OCI-LY7 (cell line): ENCODE results near the gene BCL7B. TPM values are rescaled to one million over a fixed set of nuclear protein-coding genes. Genes with fewer than 3 reads are reported as not detected.
"Not testable (repeated sequence)": the region's sequence is repeated elsewhere in the genome, so short reads cannot be mapped to it uniquely, and the experiment has no call there.

Source experiments
- BruUV-seq: library from RNA; stranded (reverse); fragments of 400-500 nt; replicated peaks from 2 replicates; lab custom pipeline; 2021; lab: Mats Ljungman, UMichigan
- CTCF ChIA-PET: fragments of 300-600 bp; sonication (Branson Sonifier 250); formaldehyde crosslinking; loops from one replicate; lab custom pipeline; 2022; ENCODE audit warnings: antibody characterized with exemption; ENCODE audit not compliant: unreplicated experiment; lab: Charles Lee
- POLR2A ChIA-PET: fragments of 300-600 bp; sonication (Branson Sonifier 250); formaldehyde crosslinking; loops from one replicate; lab custom pipeline; 2022; ENCODE audit warnings: antibody characterized with exemption; lab: Charles Lee
- DNase-seq: peaks from one replicate; pipeline ENCODE4 v3.0.0-alpha.2; 2015; ENCODE audit warnings: low spot score
- H2AFZ ChIP-seq: fragments of 200-600 bp; sonication (generic), shearing (Covaris generic); 2 replicates; pipeline ENCODE4 v1.6.1; 2014; ENCODE audit warnings: mild to moderate bottlenecking, antibody characterized with exemption, low read length, moderate library complexity
- H3K27ac ChIP-seq: fragments of 200-600 bp; sonication (generic); 2 replicates; pipeline ENCODE4 v1.5.1; 2014; ENCODE audit warnings: mixed run types, low read depth, mild to moderate bottlenecking, moderate library complexity, low read length, inconsistent platforms; ENCODE audit not compliant: poor library complexity, severe bottlenecking
- H3K36me3 ChIP-seq: fragments of 200-600 bp; sonication (generic); 2 replicates; pipeline ENCODE4 v1.6.1; 2014; ENCODE audit warnings: mild to moderate bottlenecking, antibody characterized with exemption, low read length, moderate library complexity, mixed read lengths; ENCODE audit not compliant: insufficient read depth
- H3K4me1 ChIP-seq: fragments of 200-600 bp; sonication (generic); 2 replicates; pipeline ENCODE4 v1.5.1; 2014; ENCODE audit warnings: mild to moderate bottlenecking, low read length; ENCODE audit not compliant: insufficient read depth, poor library complexity, severe bottlenecking
- H3K4me2 ChIP-seq: fragments of 200-600 bp; sonication (generic); 2 replicates; pipeline ENCODE4 v1.6.1; 2014; ENCODE audit warnings: mild to moderate bottlenecking, low read length
- H3K4me3 ChIP-seq: fragments of 200-600 bp; sonication (generic); 2 replicates; pipeline ENCODE4 v1.5.1; 2014; ENCODE audit warnings: mild to moderate bottlenecking, low read depth, low read length; ENCODE audit not compliant: poor library complexity, severe bottlenecking
- H3K79me2 ChIP-seq: fragments of 200-600 bp; sonication (generic); 2 replicates; pipeline ENCODE4 v1.6.1; 2016; ENCODE audit warnings: low read depth, mild to moderate bottlenecking, low read length, moderate library complexity, mixed read lengths; ENCODE audit not compliant: insufficient read depth
- H3K9me2 ChIP-seq: fragments of 200-600 bp; sonication (generic); 2 replicates; pipeline ENCODE4 v1.6.1; 2016; ENCODE audit warnings: mild to moderate bottlenecking, low read length, mixed read lengths; ENCODE audit not compliant: insufficient read depth
- H3K9me3 ChIP-seq: fragments of 200-600 bp; sonication (generic); 2 replicates; pipeline ENCODE4 v1.6.1; 2014; ENCODE audit warnings: mild to moderate bottlenecking, mixed run types, low read length, mixed read lengths
- H4K20me1 ChIP-seq: fragments of 200-600 bp; sonication (generic); 2 replicates; pipeline ENCODE4 v1.6.1; 2014; ENCODE audit warnings: mild to moderate bottlenecking, antibody characterized with exemption, low read length, moderate library complexity, mixed read lengths; ENCODE audit not compliant: insufficient read depth
- CTCF ChIP-seq: fragments of 200-600 bp; sonication (generic); conservative IDR thresholded peaks from 2 replicates; pipeline ENCODE4 v1.5.1; 2014; ENCODE audit warnings: mild to moderate bottlenecking, antibody characterized with exemption, low read length, moderate library complexity, mixed read lengths
- EZH2phosphoT487 ChIP-seq: fragments of 200-600 bp; sonication (generic); IDR thresholded peaks from 2 replicates; pipeline ENCODE4 v1.6.1; 2018; ENCODE audit warnings: low read depth, borderline replicate concordance, mild to moderate bottlenecking, mixed run types, antibody characterized with exemption, low read length, moderate library complexity, mixed read lengths
- intact Hi-C: fragments of 100-400 bp; cut with micrococcal nuclease; formaldehyde crosslinking; loops from one replicate; pipeline ENCODE4 v1.10.0; 2022; ENCODE audit not compliant: unreplicated experiment
- total RNA-seq, 2 experiments: library from RNA; depleted of rRNA in 1 of 2; stranded (reverse); fragments of >200 nt in 1 of 2; shearing (Covaris generic) in 1 of 2; gene quantifications; 2 replicates each; pipeline ENCODE4 v1.2.3, GENCODE V29; 2014 to 2022

The BCL7B gene
- total RNA-seq, 2 experiments from 2014 or later = 31.7 to 51.7 TPM

GRCh38 chr7:73556208-73557107 is 1.0 kb downstream of the BCL7B start:
- peak overlapping the region; percentile 85 for H3K27ac ChIP-seq
- CTCF ChIA-PET = no interaction called here
- DNase-seq = no peak
- H3K9me3 ChIP-seq = no peaks in the 10 kb centered on the region
- peaks cover 36% of the 10 kb centered on the region for H3K36me3 ChIP-seq
- peaks cover 36% of the 10 kb centered on the region for H3K79me2 ChIP-seq
- H3K4me2 ChIP-seq = peak overlapping the region; percentile 99
- POLR2A ChIA-PET = interaction anchor here (0.8 to 1.7 kb wide), 5 partner anchors 9 to 35 kb away, joined by 3 to 7 read pairs (median 5); partner anchors contain the start of gene BAZ1B
- no peak for TF ChIP-seq CTCF
- TF ChIP-seq EZH2phosphoT487 = no peak
- intact Hi-C loops = loop anchor here (1.0 kb wide), 3 partner anchors 22 to 34 kb away; partner anchors contain the start of genes BAZ1B and TBL2
- H4K20me1 ChIP-seq = peaks cover 6% of the 10 kb centered on the region; the same call in 1 of the 2 replicates
- H3K4me3 ChIP-seq = peak overlapping the region; percentile 91
- peaks cover 19% of the 10 kb centered on the region for H3K4me1 ChIP-seq
- BruUV-seq = TSS peak; percentile 62
- H3K9me2 ChIP-seq = no peaks in the 10 kb centered on the region
- H2AFZ ChIP-seq = no peak overlapping the region; the same call in 1 of the 2 replicates

GRCh38 chr7:73555411-73555982 is 2.0 kb downstream of the BCL7B start:
- BruUV-seq = no TSS peak
- Histone ChIP-seq H3K27ac (no peak overlapping the region), H3K36me3 (peaks cover 44% of the 10 kb centered on the region), H3K4me1 (peaks cover 19% of the 10 kb centered on the region), H3K9me3 (no peaks in the 10 kb centered on the region), H3K79me2 (peaks cover 36% of the 10 kb centered on the region), H3K4me3 (peak overlapping the region; percentile 91), H2AFZ (no peak overlapping the region), H3K4me2 (peak overlapping the region; percentile 99), H3K9me2 (no peaks in the 10 kb centered on the region), H4K20me1 (peaks cover 6% of the 10 kb centered on the region; the same call in 1 of the 2 replicates)
- no peak for TF ChIP-seq EZH2phosphoT487
- no peak for TF ChIP-seq CTCF
- DNase-seq = no peak
- ChIA-PET POLR2A (interaction anchor here (1.0 to 1.7 kb wide), 4 partner anchors 11 to 33 kb away, joined by 4 to 7 read pairs (median 6); partner anchors contain the start of gene BAZ1B), CTCF (no interaction called here)
- intact Hi-C loops = no loop called here

GRCh38 chr7:73550093-73550492 is 7.4 kb downstream of the BCL7B start:
- H3K4me1 ChIP-seq, H3K4me2 ChIP-seq, DNase-seq, intact Hi-C loops, CTCF ChIA-PET, H3K9me2 ChIP-seq, H2AFZ ChIP-seq, H3K27ac ChIP-seq, BruUV-seq, POLR2A ChIA-PET, H4K20me1 ChIP-seq, H3K9me3 ChIP-seq, H3K4me3 ChIP-seq: not testable (repeated sequence)
- peaks cover 92% of the 10 kb centered on the region for H3K36me3 ChIP-seq
- H3K79me2 ChIP-seq = peaks cover 30% of the 10 kb centered on the region
